ENCODE results near the gene PABPN1.
"Not testable (repeated sequence)": the region's sequence is repeated elsewhere in the genome, so short reads cannot be mapped to it uniquely, and the experiment has no call there.

PABPN1 gene

GRCh38 chr14:23301288-23301968, 19.8 kb upstream of the PABPN1 start:
- peak; percentile 94 for DNase-seq (ENCODE audit: low read depth, low spot score)

- DNase-seq (ENCODE audit: low read depth, low spot score) = no peak
Measured at GRCh38 chr14:23301969-23302289, 19.3 kb upstream of the PABPN1 start.

DNA sequence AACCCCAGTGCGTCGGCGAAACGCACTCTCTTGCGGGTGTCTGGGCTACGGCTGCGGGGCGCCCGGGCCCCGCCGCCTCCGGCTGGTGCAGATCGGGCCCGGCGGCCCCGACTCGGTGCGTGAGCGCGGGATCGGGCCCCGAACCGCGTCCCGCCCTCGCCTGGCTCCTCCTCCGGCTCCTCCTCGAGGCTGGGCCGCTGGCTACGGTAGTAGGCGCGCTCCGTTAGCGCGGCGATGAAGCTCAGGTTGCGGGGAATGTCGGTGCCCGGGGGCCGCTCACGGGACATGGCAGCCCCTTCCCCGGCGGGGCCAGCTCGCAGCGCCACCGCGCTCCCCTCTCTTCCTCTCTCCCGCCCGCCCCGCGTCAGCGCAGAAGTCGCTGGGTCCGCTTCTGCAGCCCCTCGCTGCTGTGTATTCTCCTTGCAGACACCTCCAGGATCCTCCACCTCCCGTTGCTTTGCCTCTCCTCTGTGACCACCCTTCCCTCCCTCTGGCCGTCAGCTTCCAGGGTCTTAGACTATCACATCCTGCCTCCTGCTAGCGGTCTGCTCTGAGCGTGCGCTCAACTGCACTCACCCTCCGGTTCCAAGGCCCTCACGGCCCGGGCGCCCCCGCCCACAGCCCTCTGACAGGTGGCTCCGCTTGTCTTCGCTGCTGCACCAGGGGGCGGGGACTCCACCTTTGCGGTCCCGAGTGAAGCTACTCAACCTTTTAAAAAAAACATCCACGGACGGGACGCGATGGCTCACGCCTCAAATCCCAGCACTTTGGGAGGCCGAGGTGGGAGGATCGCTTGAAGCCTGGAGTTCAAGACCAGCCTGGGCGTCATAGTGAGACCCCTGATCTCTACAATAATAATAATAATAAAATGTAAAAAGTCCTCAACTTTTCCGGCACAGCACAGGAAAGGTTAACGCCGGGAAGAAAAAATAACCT, 18.7 kb upstream of the PABPN1 start, which contains the start of gene PPP1R3E:
TSS of gene PPP1R3E (minus strand) at position 570 of the 936 bp plus-strand sequence. CDS start at position 287, 283 bp downstream.
- no peak for DNase-seq (ENCODE audit: low read depth, low spot score)

DNA sequence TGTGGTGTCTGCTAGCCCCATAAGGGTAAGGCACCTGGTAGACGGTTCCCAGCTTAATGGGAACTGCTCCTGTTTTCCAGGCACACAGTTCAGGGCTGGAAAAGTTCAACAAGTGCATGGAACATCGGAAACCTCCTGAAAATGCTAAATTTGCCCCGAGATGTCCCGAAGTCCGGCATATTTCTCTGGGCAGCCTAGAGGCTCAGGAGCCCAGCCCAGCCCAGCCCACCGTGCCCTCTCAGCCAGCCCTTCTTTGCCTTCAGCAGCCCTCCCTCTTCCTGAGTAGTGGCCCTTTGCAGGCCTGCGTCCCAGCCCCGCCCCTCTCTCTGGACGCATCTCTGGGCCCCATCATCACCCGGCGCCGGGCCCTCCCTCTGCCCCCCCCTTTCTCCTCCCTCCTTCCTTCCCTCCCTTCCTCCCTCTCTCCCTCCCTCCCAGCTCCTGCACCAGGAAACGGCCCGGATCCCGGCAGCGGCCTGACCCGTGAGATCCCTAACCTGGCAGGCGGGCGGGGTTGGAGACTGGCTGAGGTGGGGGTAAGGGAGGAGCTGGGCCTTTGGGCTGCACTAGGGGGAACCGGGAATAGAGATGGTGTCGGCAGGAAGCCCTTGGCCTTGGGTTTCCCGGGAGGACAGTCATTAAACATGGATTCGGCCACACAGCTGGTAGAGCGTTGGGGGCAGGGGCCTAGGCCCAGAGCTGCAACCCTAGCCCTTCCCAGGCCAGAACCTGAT, 14.7 kb upstream of the PABPN1 start, which contains the start of gene BCL2L2:
TSS of gene BCL2L2 (plus strand) at position 422 of the 734 bp plus-strand sequence. CDS start 935 bp downstream, outside the sequence.
- peak; percentile 63 for DNase-seq (ENCODE audit: low read depth, low spot score)

- no peak for DNase-seq (ENCODE audit: low read depth, low spot score)
Measured at GRCh38 chr14:23307146-23307530, 14.1 kb upstream of the PABPN1 start.

DNA sequence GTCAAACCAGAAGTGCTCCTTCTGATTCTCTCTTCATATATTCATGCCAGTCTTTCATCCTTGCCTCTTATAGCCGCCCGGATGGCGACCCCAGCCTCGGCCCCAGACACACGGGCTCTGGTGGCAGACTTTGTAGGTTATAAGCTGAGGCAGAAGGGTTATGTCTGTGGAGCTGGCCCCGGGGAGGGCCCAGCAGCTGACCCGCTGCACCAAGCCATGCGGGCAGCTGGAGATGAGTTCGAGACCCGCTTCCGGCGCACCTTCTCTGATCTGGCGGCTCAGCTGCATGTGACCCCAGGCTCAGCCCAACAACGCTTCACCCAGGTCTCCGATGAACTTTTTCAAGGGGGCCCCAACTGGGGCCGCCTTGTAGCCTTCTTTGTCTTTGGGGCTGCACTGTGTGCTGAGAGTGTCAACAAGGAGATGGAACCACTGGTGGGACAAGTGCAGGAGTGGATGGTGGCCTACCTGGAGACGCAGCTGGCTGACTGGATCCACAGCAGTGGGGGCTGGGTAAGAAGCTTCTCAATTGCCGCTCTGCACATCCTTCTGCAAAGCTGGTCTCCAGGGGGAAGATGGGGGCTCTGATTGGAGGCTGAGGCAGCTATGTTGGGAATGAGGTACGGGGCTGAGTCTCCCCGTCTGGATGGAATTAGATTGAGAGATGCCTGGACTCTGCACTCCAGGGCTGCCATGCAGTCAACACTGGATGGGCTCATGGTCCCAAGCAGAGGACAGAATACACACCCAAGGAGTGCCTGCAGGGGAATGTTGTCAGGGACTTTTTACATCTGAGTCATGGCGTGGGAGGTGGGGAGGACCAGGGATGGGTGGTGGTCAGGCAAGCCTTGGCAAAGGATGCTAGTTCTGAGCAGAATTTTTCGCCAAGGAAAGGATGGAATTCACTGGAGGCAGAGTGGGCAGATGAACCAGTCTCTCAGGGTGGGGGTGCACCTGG, 13.3 kb upstream of the PABPN1 start:
- no peak for DNase-seq (ENCODE audit: low read depth, low spot score)

GRCh38 chr14:23308721-23309445, 12.4 kb upstream of the PABPN1 start:
- no peak for DNase-seq (ENCODE audit: low read depth, low spot score)

GRCh38 chr14:23310546-23310945, 10.7 kb upstream of the PABPN1 start:
- DNase-seq (ENCODE audit: low read depth, low spot score) = no peak

- DNase-seq (ENCODE audit: low read depth, low spot score) = no peak
Measured at GRCh38 chr14:23316300-23316699, 5.0 kb upstream of the PABPN1 start.

DNA sequence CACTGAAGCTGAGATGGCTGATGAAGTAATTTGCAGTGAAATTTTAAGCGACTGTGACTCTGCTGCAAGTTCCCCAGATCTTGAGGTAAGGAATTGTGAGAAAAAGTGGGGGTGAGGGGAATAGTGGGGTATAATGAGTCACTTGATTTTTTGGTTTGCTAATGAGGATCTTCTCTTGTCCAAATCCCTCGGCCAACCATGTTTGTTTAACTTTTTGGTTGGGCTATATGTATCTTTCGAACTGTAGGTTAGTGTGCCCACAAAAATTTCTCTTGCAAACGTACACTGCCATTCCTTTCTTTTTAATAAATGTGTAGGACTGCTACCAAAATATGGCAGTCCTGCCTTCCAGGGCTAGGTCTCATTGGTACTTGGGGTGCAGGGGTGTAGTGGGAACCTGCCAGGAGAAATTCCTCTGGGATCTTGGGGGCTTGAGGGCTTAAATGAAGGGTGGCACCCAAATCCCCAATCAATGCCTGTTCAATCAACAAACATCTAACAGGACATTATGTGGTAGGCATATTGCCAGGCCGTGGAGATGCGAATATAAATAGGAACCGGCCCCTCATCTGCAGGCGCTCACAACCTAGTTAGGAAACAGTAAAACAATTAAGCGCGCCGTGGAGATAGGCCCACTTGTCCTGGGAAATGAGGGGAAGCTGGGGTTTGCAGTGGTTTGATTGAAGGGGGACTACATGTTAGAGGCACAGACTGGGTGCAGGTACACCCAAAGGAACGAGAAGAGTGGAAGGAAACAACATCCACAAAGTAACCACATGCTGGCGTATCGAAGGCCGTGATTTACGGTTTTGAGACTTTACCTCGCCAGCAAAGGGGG, 1.3 kb upstream of the PABPN1 start:
- no peak for DNase-seq (ENCODE audit: low read depth, low spot score)

DNA sequence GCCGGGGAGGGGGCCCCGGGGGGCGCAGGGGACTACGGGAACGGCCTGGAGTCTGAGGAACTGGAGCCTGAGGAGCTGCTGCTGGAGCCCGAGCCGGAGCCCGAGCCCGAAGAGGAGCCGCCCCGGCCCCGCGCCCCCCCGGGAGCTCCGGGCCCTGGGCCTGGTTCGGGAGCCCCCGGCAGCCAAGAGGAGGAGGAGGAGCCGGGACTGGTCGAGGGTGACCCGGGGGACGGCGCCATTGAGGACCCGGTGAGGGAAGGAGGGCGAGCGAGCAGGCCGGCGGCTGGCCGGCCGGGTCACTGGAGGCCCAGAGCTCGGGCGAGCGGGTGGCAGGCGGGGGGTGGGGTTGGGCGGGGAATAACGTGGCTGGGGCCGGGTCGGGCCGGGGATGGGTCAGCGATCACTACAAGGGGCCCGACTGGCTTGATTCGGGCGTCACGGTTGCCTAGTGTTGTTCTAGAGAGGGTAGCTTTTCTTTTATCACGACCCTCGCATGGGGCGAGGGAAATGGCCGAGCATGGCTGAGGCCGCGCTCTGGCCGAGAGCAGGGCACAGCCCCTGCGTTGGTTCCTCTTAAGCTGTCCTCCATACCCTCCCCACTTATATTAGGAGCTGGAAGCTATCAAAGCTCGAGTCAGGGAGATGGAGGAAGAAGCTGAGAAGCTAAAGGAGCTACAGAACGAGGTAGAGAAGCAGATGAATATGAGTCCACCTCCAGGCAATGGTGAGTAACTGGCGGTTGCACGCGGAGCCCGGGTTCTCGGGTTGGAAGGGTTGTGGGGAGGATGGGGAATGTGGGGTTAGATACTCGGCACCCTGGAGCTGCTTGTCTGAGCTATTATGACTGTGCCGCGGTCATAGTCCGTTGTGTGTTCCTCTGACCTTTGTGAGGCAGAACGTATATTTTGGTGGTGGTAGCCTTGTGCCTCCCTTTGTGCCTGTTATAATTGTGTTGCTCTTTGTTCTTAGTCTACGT, 603 bp downstream of the PABPN1 start:
- no peak for DNase-seq (ENCODE audit: low read depth, low spot score)

GRCh38 chr14:23322568-23323517, 1.6 kb downstream of the PABPN1 start:
- no peak for DNase-seq (ENCODE audit: low read depth, low spot score)

- DNase-seq (ENCODE audit: low read depth, low spot score) = no peak
Measured at GRCh38 chr14:23323838-23324454, 2.7 kb downstream of the PABPN1 start.

- no peak for DNase-seq (ENCODE audit: low read depth, low spot score)
Measured at GRCh38 chr14:23324455-23324846, 3.2 kb downstream of the PABPN1 start.

DNA sequence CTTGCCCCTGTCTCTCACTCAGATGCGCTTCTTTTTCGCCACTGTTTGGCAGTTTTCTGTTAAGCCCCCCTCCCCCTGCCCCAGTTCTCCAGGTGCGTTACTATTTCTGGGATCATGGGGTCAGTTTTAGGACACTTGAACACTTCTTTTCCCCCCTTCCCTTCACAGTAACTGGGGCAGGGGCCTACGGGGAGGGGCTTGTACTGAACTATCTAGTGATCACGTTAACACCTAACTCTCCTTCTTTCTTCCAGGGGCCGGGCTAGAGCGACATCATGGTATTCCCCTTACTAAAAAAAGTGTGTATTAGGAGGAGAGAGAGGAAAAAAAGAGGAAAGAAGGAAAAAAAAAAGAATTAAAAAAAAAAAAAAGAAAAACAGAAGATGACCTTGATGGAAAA, 3.7 kb downstream of the PABPN1 start:
- DNase-seq (ENCODE audit: low read depth, low spot score) = no peak

DNA sequence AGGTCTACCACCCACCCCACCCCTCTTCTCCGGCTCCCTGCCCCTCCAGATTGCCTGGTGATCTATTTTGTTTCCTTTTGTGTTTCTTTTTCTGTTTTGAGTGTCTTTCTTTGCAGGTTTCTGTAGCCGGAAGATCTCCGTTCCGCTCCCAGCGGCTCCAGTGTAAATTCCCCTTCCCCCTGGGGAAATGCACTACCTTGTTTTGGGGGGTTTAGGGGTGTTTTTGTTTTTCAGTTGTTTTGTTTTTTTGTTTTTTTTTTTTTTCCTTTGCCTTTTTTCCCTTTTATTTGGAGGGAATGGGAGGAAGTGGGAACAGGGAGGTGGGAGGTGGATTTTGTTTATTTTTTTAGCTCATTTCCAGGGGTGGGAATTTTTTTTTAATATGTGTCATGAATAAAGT, 4.5 kb downstream of the PABPN1 start:
- DNase-seq (ENCODE audit: low read depth, low spot score) = not testable (repeated sequence)
